ENCODE results near the gene RHCG.

The RHCG gene

GRCh38 chr15:89443581-89443980 lies 52.8 kb downstream of the RHCG start:
- peaks cover 41% of the 10 kb centered on the region for H3K4me1 ChIP-seq (ENCODE audit: control insufficient read depth, insufficient read depth, low read length)
- no peak overlapping the region for H3K27ac ChIP-seq (ENCODE audit: low read depth, low read length)
- H3K36me3 ChIP-seq (ENCODE audit: control insufficient read depth, insufficient read depth, low read length): no peaks in the 10 kb centered on the region
- peaks cover 51% of the 10 kb centered on the region for H3K27me3 ChIP-seq (ENCODE audit: control insufficient read depth, insufficient read depth, low read length)
- H3K9ac ChIP-seq (ENCODE audit: low read length): no peak overlapping the region
- H3K9me3 ChIP-seq (ENCODE audit: control insufficient read depth, insufficient read depth, low read depth, low read length): no peaks in the 10 kb centered on the region
- H3K4me3 ChIP-seq (ENCODE audit: low read depth, low read length): no peak overlapping the region

GRCh38 chr15:89442671-89443307 lies 53.6 kb downstream of the RHCG start:
- no peaks in the 10 kb centered on the region for H3K36me3 ChIP-seq (ENCODE audit: control insufficient read depth, insufficient read depth, low read length)
- H3K9ac ChIP-seq (ENCODE audit: low read length): no peak overlapping the region
- H3K4me3 ChIP-seq (ENCODE audit: low read depth, low read length): no peak overlapping the region
- H3K9me3 ChIP-seq (ENCODE audit: control insufficient read depth, insufficient read depth, low read depth, low read length): no peaks in the 10 kb centered on the region
- no peak overlapping the region for H3K27ac ChIP-seq (ENCODE audit: low read depth, low read length)
- H3K4me1 ChIP-seq (ENCODE audit: control insufficient read depth, insufficient read depth, low read length): peaks cover 34% of the 10 kb centered on the region
- peaks cover 50% of the 10 kb centered on the region for H3K27me3 ChIP-seq (ENCODE audit: control insufficient read depth, insufficient read depth, low read length)

- H3K4me3 ChIP-seq (ENCODE audit: low read depth, low read length): no peak overlapping the region
- no peaks in the 10 kb centered on the region for H3K9me3 ChIP-seq (ENCODE audit: control insufficient read depth, insufficient read depth, low read depth, low read length)
- peaks cover 30% of the 10 kb centered on the region for H3K4me1 ChIP-seq (ENCODE audit: control insufficient read depth, insufficient read depth, low read length)
- H3K27me3 ChIP-seq (ENCODE audit: control insufficient read depth, insufficient read depth, low read length): peaks cover 50% of the 10 kb centered on the region
- no peaks in the 10 kb centered on the region for H3K36me3 ChIP-seq (ENCODE audit: control insufficient read depth, insufficient read depth, low read length)
- H3K9ac ChIP-seq (ENCODE audit: low read length): no peak overlapping the region
- H3K27ac ChIP-seq (ENCODE audit: low read depth, low read length): no peak overlapping the region
These were observed 54.2 kb downstream of the RHCG start for GRCh38 chr15:89442155-89442554.

- no peaks in the 10 kb centered on the region for H3K36me3 ChIP-seq (ENCODE audit: control insufficient read depth, insufficient read depth, low read length)
- H3K9me3 ChIP-seq (ENCODE audit: control insufficient read depth, insufficient read depth, low read depth, low read length): no peaks in the 10 kb centered on the region
- peaks cover 54% of the 10 kb centered on the region for H3K27me3 ChIP-seq (ENCODE audit: control insufficient read depth, insufficient read depth, low read length)
- H3K27ac ChIP-seq (ENCODE audit: low read depth, low read length): no peak overlapping the region
- peaks cover 30% of the 10 kb centered on the region for H3K4me1 ChIP-seq (ENCODE audit: control insufficient read depth, insufficient read depth, low read length)
- H3K9ac ChIP-seq (ENCODE audit: low read length): no peak overlapping the region
- H3K4me3 ChIP-seq (ENCODE audit: low read depth, low read length): no peak overlapping the region
These were observed 55.0 kb downstream of the RHCG start for GRCh38 chr15:89441295-89441812.

GRCh38 chr15:89439764-89440163 lies 56.6 kb downstream of the RHCG start:
- Histone ChIP-seq H3K4me1 (ENCODE audit: control insufficient read depth, insufficient read depth, low read length) (peaks cover 23% of the 10 kb centered on the region), H3K4me3 (ENCODE audit: low read depth, low read length) (no peak overlapping the region), H3K9me3 (ENCODE audit: control insufficient read depth, insufficient read depth, low read depth, low read length) (no peaks in the 10 kb centered on the region), H3K27ac (ENCODE audit: low read depth, low read length) (no peak overlapping the region), H3K27me3 (ENCODE audit: control insufficient read depth, insufficient read depth, low read length) (peaks cover 48% of the 10 kb centered on the region), H3K36me3 (ENCODE audit: control insufficient read depth, insufficient read depth, low read length) (no peaks in the 10 kb centered on the region), H3K9ac (ENCODE audit: low read length) (no peak overlapping the region)

- no peaks in the 10 kb centered on the region for H3K36me3 ChIP-seq (ENCODE audit: control insufficient read depth, insufficient read depth, low read length)
These were observed 59.6 kb downstream of the RHCG start for GRCh38 chr15:89436560-89437311.

GRCh38 chr15:89435362-89435761 lies 61.0 kb downstream of the RHCG start:
- H3K27ac ChIP-seq (ENCODE audit: low read depth, low read length): no peak overlapping the region
- H3K27me3 ChIP-seq (ENCODE audit: control insufficient read depth, insufficient read depth, low read length): peaks cover 70% of the 10 kb centered on the region
- H3K9ac ChIP-seq (ENCODE audit: low read length): no peak overlapping the region
- H3K36me3 ChIP-seq (ENCODE audit: control insufficient read depth, insufficient read depth, low read length): no peaks in the 10 kb centered on the region
- peaks cover 7% of the 10 kb centered on the region for H3K4me1 ChIP-seq (ENCODE audit: control insufficient read depth, insufficient read depth, low read length)
- H3K4me3 ChIP-seq (ENCODE audit: low read depth, low read length): no peak overlapping the region
- no peaks in the 10 kb centered on the region for H3K9me3 ChIP-seq (ENCODE audit: control insufficient read depth, insufficient read depth, low read depth, low read length)

More at GRCh38 chr15:89436560-89437311, 59.6 kb downstream of the RHCG start:
- peaks cover 12% of the 10 kb centered on the region for H3K4me1 ChIP-seq (ENCODE audit: control insufficient read depth, insufficient read depth, low read length)
- H3K27ac ChIP-seq (ENCODE audit: low read depth, low read length): no peak overlapping the region
- no peaks in the 10 kb centered on the region for H3K9me3 ChIP-seq (ENCODE audit: control insufficient read depth, insufficient read depth, low read depth, low read length)
- no peak overlapping the region for H3K9ac ChIP-seq (ENCODE audit: low read length)
- peaks cover 67% of the 10 kb centered on the region for H3K27me3 ChIP-seq (ENCODE audit: control insufficient read depth, insufficient read depth, low read length)
- H3K4me3 ChIP-seq (ENCODE audit: low read depth, low read length): no peak overlapping the region

- Histone ChIP-seq H3K9me3 (ENCODE audit: control insufficient read depth, insufficient read depth, low read depth, low read length) (no peaks in the 10 kb centered on the region), H3K27ac (ENCODE audit: low read depth, low read length) (no peak overlapping the region), H3K9ac (ENCODE audit: low read length) (no peak overlapping the region), H3K36me3 (ENCODE audit: control insufficient read depth, insufficient read depth, low read length) (no peaks in the 10 kb centered on the region), H3K4me3 (ENCODE audit: low read depth, low read length) (no peak overlapping the region), H3K27me3 (ENCODE audit: control insufficient read depth, insufficient read depth, low read length) (peaks cover 73% of the 10 kb centered on the region), H3K4me1 (ENCODE audit: control insufficient read depth, insufficient read depth, low read length) (peaks cover 7% of the 10 kb centered on the region)
These were observed 62.7 kb downstream of the RHCG start for GRCh38 chr15:89433686-89434085.

GRCh38 chr15:89430530-89431341 lies 65.6 kb downstream of the RHCG start:
- Histone ChIP-seq H3K27me3 (ENCODE audit: control insufficient read depth, insufficient read depth, low read length) (peaks cover 71% of the 10 kb centered on the region), H3K9ac (ENCODE audit: low read length) (peak overlapping the region; percentile 39), H3K9me3 (ENCODE audit: control insufficient read depth, insufficient read depth, low read depth, low read length) (no peaks in the 10 kb centered on the region), H3K4me3 (ENCODE audit: low read depth, low read length) (peak overlapping the region; percentile 66), H3K36me3 (ENCODE audit: control insufficient read depth, insufficient read depth, low read length) (no peaks in the 10 kb centered on the region), H3K27ac (ENCODE audit: low read depth, low read length) (no peak overlapping the region), H3K4me1 (ENCODE audit: control insufficient read depth, insufficient read depth, low read length) (peaks cover 7% of the 10 kb centered on the region)

GRCh38 chr15:89429986-89430385 lies 66.4 kb downstream of the RHCG start:
- H3K27ac ChIP-seq (ENCODE audit: low read depth, low read length): no peak overlapping the region
- peaks cover 7% of the 10 kb centered on the region for H3K4me1 ChIP-seq (ENCODE audit: control insufficient read depth, insufficient read depth, low read length)
- H3K9ac ChIP-seq (ENCODE audit: low read length): no peak overlapping the region
- no peaks in the 10 kb centered on the region for H3K36me3 ChIP-seq (ENCODE audit: control insufficient read depth, insufficient read depth, low read length)
- peaks cover 74% of the 10 kb centered on the region for H3K27me3 ChIP-seq (ENCODE audit: control insufficient read depth, insufficient read depth, low read length)
- H3K9me3 ChIP-seq (ENCODE audit: control insufficient read depth, insufficient read depth, low read depth, low read length): no peaks in the 10 kb centered on the region
- H3K4me3 ChIP-seq (ENCODE audit: low read depth, low read length): no peak overlapping the region; the same call in 1 of the 2 replicates

Data from HUES6 (cell line).